ENCODE measurements around the gene ZNF433.
"Not testable (repeated sequence)": the region's sequence is repeated elsewhere in the genome, so short reads cannot be mapped to it uniquely, and the experiment has no call there.

The ZNF433 gene

GRCh38 chr19:12035220-12036172 lies at the start of gene ZNF433:
ZNF433 (minus strand) TSS chr19:12035679; CDS start chr19:12035539, 140 bp downstream.
- DNase-seq: peak; percentile 85

- DNase-seq: not testable (repeated sequence)
Measured at GRCh38 chr19:12083336-12083735, 47.9 kb upstream of the ZNF433 start.

GRCh38 chr19:12077375-12077774 lies 41.9 kb upstream of the ZNF433 start:
- DNase-seq: no peak

- DNase-seq: not testable (repeated sequence)
Measured at GRCh38 chr19:12076331-12076730, 40.9 kb upstream of the ZNF433 start.

- no peak for DNase-seq
Measured at GRCh38 chr19:12075538-12076139, 40.2 kb upstream of the ZNF433 start.

GRCh38 chr19:12064590-12065538 lies 29.4 kb upstream of the ZNF433 start, which contains the start of gene ZNF844:
ZNF844 (plus strand) TSS chr19:12064731; CDS start chr19:12064874, 143 bp downstream.
- DNase-seq: peak; percentile 92

GRCh38 chr19:12055784-12056183 lies 20.3 kb upstream of the ZNF433 start:
- no peak for DNase-seq

- DNase-seq: peak; percentile 77
Measured at GRCh38 chr19:12052497-12053169, 17.2 kb upstream of the ZNF433 start, which contains the start of gene ZNF878. ZNF878 (minus strand) TSS chr19:12052961; CDS start chr19:12052801, 160 bp downstream.

GRCh38 chr19:12052091-12052496 lies 16.6 kb upstream of the ZNF433 start:
- DNase-seq: no peak

- DNase-seq: no peak
Measured at GRCh38 chr19:12047868-12048267, 12.4 kb upstream of the ZNF433 start.

- no peak for DNase-seq
Measured at GRCh38 chr19:12043752-12044422, 8.4 kb upstream of the ZNF433 start.

GRCh38 chr19:12042893-12043292 lies 7.4 kb upstream of the ZNF433 start:
- DNase-seq: no peak

- DNase-seq: no peak
Measured at GRCh38 chr19:12034620-12035019, 859 bp downstream of the ZNF433 start.

- no peak for DNase-seq
Measured at GRCh38 chr19:12034198-12034597, 1.3 kb downstream of the ZNF433 start.

GRCh38 chr19:12015753-12016116 lies 19.7 kb downstream of the ZNF433 start:
- DNase-seq: no peak

GRCh38 chr19:12015015-12015752 lies 20.3 kb downstream of the ZNF433 start:
- no peak for DNase-seq

- DNase-seq: no peak
Measured at GRCh38 chr19:12000152-12000981, 35.1 kb downstream of the ZNF433 start.

GRCh38 chr19:11995174-11995573 lies 40.3 kb downstream of the ZNF433 start:
- no peak for DNase-seq

GRCh38 chr19:11991921-11992320 lies 43.6 kb downstream of the ZNF433 start:
- DNase-seq: not testable (repeated sequence)

- DNase-seq: no peak
Measured at GRCh38 chr19:11989112-11989456, 46.4 kb downstream of the ZNF433 start.

Measured in inflammatory macrophage treated with lipopolysaccharide for 4 hours (primary cell).